ENCODE results near the gene SCN10A. TPM values are rescaled to one million over a fixed set of nuclear protein-coding genes. Genes with fewer than 3 reads are reported as not detected.

Gene SCN10A
- total and polyA plus RNA-seq, 2 experiments from 2014 or later = not detected

GRCh38 chr3:38824349-38824748 lies 8.3 kb upstream of the SCN10A start:
- no peaks in the 10 kb centered on the region for H4K20me1 ChIP-seq (ENCODE audit: insufficient read depth, poor library complexity, severe bottlenecking)
- no peak overlapping the region for H3K4me3 ChIP-seq
- no peak for TF ChIP-seq EZH2phosphoT487 (IDR thresholded peaks at IDR 0.05; ENCODE audit: low read depth, severe bottlenecking, unreplicated experiment)
- no peak for TF ChIP-seq EZH2 (IDR thresholded peaks at IDR 0.05; ENCODE audit: borderline replicate concordance)
- no peak for TF ChIP-seq CTCF (IDR thresholded peaks at IDR 0.05; ENCODE audit: poor library complexity)
- DNase-seq (ENCODE audit: low spot score) = no peak
- no peaks in the 10 kb centered on the region for H3K36me3 ChIP-seq (replicated peaks; ENCODE audit: insufficient read depth, low read depth)
- no peaks in the 10 kb centered on the region for H3K9me3 ChIP-seq (ENCODE audit: low read depth)
- no peak overlapping the region for H2AFZ ChIP-seq
- H3K27ac ChIP-seq = no peak overlapping the region
- H3K27me3 ChIP-seq = no peaks in the 10 kb centered on the region
- H3K4me2 ChIP-seq = no peak overlapping the region
- 84% methylated on average over 4 of the region's 4 CpGs for WGBS (ENCODE audit: low lambda C conversion rate, missing lambda C conversion rate)
- H3K4me1 ChIP-seq (ENCODE audit: insufficient read depth) = no peaks in the 10 kb centered on the region
- H3K9me2 ChIP-seq (replicated peaks; ENCODE audit: insufficient read depth) = no peaks in the 10 kb centered on the region
- H3K79me2 ChIP-seq = no peaks in the 10 kb centered on the region

DNA sequence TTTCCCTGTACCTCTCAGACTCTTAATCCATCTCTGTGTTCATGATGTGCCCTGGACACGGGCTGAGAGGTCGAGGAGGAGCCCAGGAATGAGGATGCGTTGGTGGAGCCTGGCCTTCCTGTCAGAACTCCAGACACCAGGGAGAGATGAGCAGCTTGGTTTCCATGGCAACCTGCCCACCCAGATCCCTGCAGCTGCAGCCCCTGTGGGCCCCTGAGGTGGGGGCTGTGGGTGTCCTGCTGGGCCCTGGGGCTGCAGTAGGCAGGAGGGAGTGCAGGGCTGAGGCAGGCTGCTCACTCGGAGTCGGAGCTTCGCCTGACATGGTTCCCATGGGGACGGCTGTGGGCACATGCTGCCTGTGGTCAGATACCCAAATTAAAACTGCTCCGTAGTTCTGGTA lies 7.7 kb upstream of the SCN10A start:
- no peak overlapping the region for H2AFZ ChIP-seq
- 76% methylated on average over 8 of the region's 8 CpGs for WGBS (ENCODE audit: low lambda C conversion rate, missing lambda C conversion rate)
- H3K4me2 ChIP-seq = no peak overlapping the region
- TF ChIP-seq EZH2phosphoT487 (IDR thresholded peaks at IDR 0.05; ENCODE audit: low read depth, severe bottlenecking, unreplicated experiment) (no peak), CTCF (IDR thresholded peaks at IDR 0.05; ENCODE audit: poor library complexity) (no peak), EZH2 (IDR thresholded peaks at IDR 0.05; ENCODE audit: borderline replicate concordance) (no peak)
- no peaks in the 10 kb centered on the region for H3K9me2 ChIP-seq (replicated peaks; ENCODE audit: insufficient read depth)
- H3K36me3 ChIP-seq (replicated peaks; ENCODE audit: insufficient read depth, low read depth) = no peaks in the 10 kb centered on the region
- no peak overlapping the region for H3K4me3 ChIP-seq
- no peak for DNase-seq (ENCODE audit: low spot score)
- H3K27ac ChIP-seq = no peak overlapping the region
- no peaks in the 10 kb centered on the region for H4K20me1 ChIP-seq (ENCODE audit: insufficient read depth, poor library complexity, severe bottlenecking)
- no peaks in the 10 kb centered on the region for H3K79me2 ChIP-seq
- no peaks in the 10 kb centered on the region for H3K9me3 ChIP-seq (ENCODE audit: low read depth)
- no peaks in the 10 kb centered on the region for H3K4me1 ChIP-seq (ENCODE audit: insufficient read depth)
- no peaks in the 10 kb centered on the region for H3K27me3 ChIP-seq

DNA sequence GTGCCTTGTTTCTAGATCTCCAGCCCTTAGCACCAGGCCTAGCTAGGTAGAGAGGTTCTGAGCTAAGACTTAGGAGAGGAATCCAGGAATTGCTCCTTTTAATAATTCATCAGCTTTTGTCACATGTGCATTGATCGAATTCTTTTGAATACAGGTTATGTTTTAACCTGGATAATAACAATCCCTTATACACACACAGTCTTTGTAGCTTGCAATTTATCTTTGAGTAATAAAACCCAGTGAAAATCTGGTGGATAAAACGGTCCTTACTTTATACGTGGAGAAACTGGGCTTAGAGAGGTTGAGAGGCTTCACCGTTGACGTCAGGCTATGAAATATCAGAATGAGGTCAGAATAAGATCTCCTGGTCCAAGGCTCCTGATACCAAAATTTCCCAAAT lies 7.2 kb upstream of the SCN10A start:
- Histone ChIP-seq H3K4me3 (no peak overlapping the region), H3K79me2 (no peaks in the 10 kb centered on the region), H3K27me3 (no peaks in the 10 kb centered on the region), H3K4me2 (no peak overlapping the region), H3K9me3 (ENCODE audit: low read depth) (no peaks in the 10 kb centered on the region), H3K36me3 (replicated peaks; ENCODE audit: insufficient read depth, low read depth) (no peaks in the 10 kb centered on the region), H2AFZ (no peak overlapping the region), H3K9me2 (replicated peaks; ENCODE audit: insufficient read depth) (no peaks in the 10 kb centered on the region), H4K20me1 (ENCODE audit: insufficient read depth, poor library complexity, severe bottlenecking) (no peaks in the 10 kb centered on the region), H3K4me1 (ENCODE audit: insufficient read depth) (no peaks in the 10 kb centered on the region), H3K27ac (no peak overlapping the region)
- no peak for DNase-seq (ENCODE audit: low spot score)
- 78% methylated on average over 5 of the region's 5 CpGs for WGBS (ENCODE audit: low lambda C conversion rate, missing lambda C conversion rate)
- TF ChIP-seq CTCF (IDR thresholded peaks at IDR 0.05; ENCODE audit: poor library complexity) = no peak
- TF ChIP-seq EZH2 (IDR thresholded peaks at IDR 0.05; ENCODE audit: borderline replicate concordance) = no peak
- no peak for TF ChIP-seq EZH2phosphoT487 (IDR thresholded peaks at IDR 0.05; ENCODE audit: low read depth, severe bottlenecking, unreplicated experiment)

- H3K9me2 ChIP-seq (replicated peaks; ENCODE audit: insufficient read depth) = no peaks in the 10 kb centered on the region
- no peaks in the 10 kb centered on the region for H3K79me2 ChIP-seq
- DNase-seq (ENCODE audit: low spot score) = no peak
- H3K4me1 ChIP-seq (ENCODE audit: insufficient read depth) = no peaks in the 10 kb centered on the region
- H2AFZ ChIP-seq = no peak overlapping the region
- TF ChIP-seq CTCF (IDR thresholded peaks at IDR 0.05; ENCODE audit: poor library complexity) = no peak
- no peak for TF ChIP-seq EZH2 (IDR thresholded peaks at IDR 0.05; ENCODE audit: borderline replicate concordance)
- TF ChIP-seq EZH2phosphoT487 (IDR thresholded peaks at IDR 0.05; ENCODE audit: low read depth, severe bottlenecking, unreplicated experiment) = no peak
- H3K4me3 ChIP-seq = no peak overlapping the region
- peaks cover 10% of the 10 kb centered on the region for H3K27me3 ChIP-seq
- H4K20me1 ChIP-seq (ENCODE audit: insufficient read depth, poor library complexity, severe bottlenecking) = no peaks in the 10 kb centered on the region
- no peaks in the 10 kb centered on the region for H3K9me3 ChIP-seq (ENCODE audit: low read depth)
- no peak overlapping the region for H3K4me2 ChIP-seq
- WGBS (ENCODE audit: low lambda C conversion rate, missing lambda C conversion rate) = 82% methylated on average over 5 of the region's 5 CpGs
- H3K36me3 ChIP-seq (replicated peaks; ENCODE audit: insufficient read depth, low read depth) = no peaks in the 10 kb centered on the region
- no peak overlapping the region for H3K27ac ChIP-seq
Observed at GRCh38 chr3:38811822-38812221, 4.2 kb downstream of the SCN10A start.

Data from hepatocyte (in vitro differentiated cells).